Skeletal muscle satellite cell (primary cell): ENCODE data around the gene TMEM204.

Experiments
- H3K27me3 ChIP-seq: 2 replicates; pipeline ENCODE4 v1.7.0; 2013; ENCODE audit warnings: low read length; ENCODE audit not compliant: control insufficient read depth, insufficient read depth
- H3K36me3 ChIP-seq: 2 replicates; pipeline ENCODE4 v1.7.0; 2013; ENCODE audit warnings: mild to moderate bottlenecking, control low read depth, low read length; ENCODE audit not compliant: insufficient read depth
- H3K4me1 ChIP-seq: 2 replicates; pipeline ENCODE4 v1.7.0; 2013; ENCODE audit warnings: low read length; ENCODE audit not compliant: control insufficient read depth, insufficient read depth
- H3K4me2 ChIP-seq: 2 replicates; pipeline ENCODE4 v1.7.0; 2013; ENCODE audit warnings: mild to moderate bottlenecking, low read length
- H3K4me3 ChIP-seq: 2 replicates; pipeline ENCODE4 v1.7.0; 2013; ENCODE audit warnings: low read length
- H3K9ac ChIP-seq: 2 replicates; pipeline ENCODE4 v1.7.0; 2013; ENCODE audit warnings: mild to moderate bottlenecking, low read depth, low read length, moderate library complexity
- H3K9me3 ChIP-seq: replicated peaks from 2 replicates; pipeline ENCODE4 v1.7.0; 2013; ENCODE audit warnings: mild to moderate bottlenecking, control low read depth, low read length

The TMEM204 gene

DNA sequence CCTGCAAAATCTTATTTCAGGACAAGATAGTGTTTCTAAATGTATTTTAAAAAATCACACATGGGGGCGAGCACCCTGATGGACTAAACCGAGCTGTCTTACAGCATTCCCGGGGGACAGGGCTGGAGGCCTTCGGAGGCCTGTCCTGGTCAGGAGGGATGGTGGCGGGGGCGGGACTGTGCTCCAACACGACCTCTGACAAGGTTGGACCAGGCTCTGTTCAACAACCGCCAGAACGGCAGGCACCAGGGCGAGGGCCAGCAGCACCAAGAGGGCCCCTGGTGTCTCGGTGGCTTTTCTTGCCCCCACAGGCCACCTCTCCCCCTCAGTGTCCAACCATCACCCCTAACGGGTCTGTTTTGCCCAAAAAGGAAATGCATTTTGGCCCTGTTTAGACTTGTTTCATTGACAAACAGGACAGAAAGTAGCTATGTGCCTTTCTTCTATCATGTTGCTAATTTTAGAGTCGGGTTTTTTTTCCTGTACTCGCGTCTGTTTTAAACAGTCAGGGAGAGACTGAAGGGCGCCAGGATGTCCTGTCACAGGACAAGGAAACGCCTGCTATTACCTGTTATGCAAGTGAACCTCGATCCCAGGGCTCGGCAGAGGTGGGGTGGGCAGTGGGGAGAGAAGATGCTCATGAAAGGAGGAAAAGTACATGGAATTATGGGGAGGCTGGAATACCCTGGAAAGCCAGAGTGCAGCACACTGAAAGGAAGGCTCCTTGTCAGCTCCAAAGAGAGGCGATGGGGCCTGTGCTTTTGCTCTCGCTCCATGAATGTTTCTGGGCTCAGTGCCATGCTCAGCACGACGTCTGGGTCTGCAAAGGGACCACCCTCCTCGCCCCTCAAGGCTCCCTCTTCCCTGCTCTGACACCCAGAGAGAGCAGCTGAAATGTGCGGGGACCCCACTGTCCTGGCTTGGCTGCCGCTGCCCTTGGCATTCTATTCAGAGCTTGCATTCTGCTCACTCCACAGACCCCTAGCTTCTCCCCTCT, 11.9 kb downstream of the TMEM204 start:
- no peak overlapping the region for H3K4me3 ChIP-seq
- H3K4me2 ChIP-seq = no peak overlapping the region
- no peaks in the 10 kb centered on the region for H3K36me3 ChIP-seq
- no peak overlapping the region for H3K9ac ChIP-seq
- no peaks in the 10 kb centered on the region for H3K9me3 ChIP-seq
- H3K27me3 ChIP-seq = no peaks in the 10 kb centered on the region
- peaks cover 16% of the 10 kb centered on the region for H3K4me1 ChIP-seq

DNA sequence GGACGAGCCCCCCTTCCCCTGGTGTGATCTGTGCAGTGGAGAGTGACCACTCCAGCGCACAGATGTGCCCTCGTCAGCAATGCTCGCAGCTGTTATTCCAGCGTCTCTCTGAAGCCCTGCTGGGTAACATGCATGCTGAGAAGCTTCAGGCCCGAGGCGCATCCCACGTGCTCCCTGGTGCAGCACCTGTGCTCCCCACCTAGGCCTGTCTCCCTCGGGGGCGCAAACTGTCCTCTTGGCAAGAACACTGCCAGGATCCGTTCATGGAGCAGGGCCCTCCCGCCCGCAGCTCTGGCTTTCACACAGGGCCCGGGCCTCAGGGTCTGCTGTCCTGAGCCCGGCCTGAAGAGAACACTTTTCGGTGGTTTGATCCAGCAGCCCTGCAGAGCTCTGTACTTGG, 13.0 kb downstream of the TMEM204 start:
- peaks cover 16% of the 10 kb centered on the region for H3K4me1 ChIP-seq
- no peaks in the 10 kb centered on the region for H3K36me3 ChIP-seq
- no peak overlapping the region for H3K4me3 ChIP-seq
- H3K4me2 ChIP-seq = no peak overlapping the region
- H3K9ac ChIP-seq = no peak overlapping the region
- H3K9me3 ChIP-seq = no peaks in the 10 kb centered on the region
- no peaks in the 10 kb centered on the region for H3K27me3 ChIP-seq

DNA sequence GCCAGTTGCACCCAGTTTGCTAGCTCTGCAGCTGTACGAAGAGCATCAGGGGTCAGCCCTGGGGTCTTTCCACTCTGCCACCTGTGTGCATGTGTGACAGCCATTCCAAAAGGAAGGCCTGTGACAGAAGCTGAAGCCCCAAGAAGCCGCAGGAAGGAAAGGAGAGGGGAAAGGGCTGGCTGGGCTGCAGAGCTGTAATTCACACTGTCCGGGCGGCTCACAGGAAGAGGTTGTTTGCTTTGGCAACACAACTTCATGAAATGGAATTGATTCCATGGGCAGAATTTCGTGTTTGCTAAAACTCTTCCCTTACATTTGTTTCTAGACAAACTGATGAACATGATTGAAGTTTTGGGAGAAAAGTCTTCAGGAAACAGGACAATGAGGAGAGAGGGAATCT, 14.8 kb downstream of the TMEM204 start:
- Histone ChIP-seq H3K4me3 (no peak overlapping the region), H3K36me3 (no peaks in the 10 kb centered on the region), H3K9ac (no peak overlapping the region), H3K4me2 (no peak overlapping the region), H3K27me3 (no peaks in the 10 kb centered on the region), H3K4me1 (peaks cover 15% of the 10 kb centered on the region), H3K9me3 (no peaks in the 10 kb centered on the region)

DNA sequence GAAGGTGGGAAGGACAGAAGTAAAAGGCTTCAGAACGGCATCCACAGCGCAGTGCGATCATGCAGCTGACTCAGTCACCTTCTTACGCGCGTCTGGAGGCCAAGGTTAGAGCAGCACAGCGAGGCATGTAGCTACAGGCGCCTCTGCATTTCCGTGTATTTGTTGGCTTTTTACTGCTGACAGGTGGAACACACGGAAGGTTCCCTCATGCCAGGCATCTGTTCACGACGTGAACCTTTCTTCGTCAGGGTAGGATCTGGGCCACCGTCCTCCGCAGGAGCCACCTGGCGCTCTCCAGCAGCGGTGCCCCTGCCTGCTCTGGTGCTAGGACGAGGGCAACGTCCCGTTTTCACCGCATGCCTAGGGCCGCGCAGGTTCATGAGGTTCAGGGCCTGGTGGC, 15.3 kb downstream of the TMEM204 start:
- Histone ChIP-seq H3K27me3 (no peaks in the 10 kb centered on the region), H3K4me2 (no peak overlapping the region), H3K9me3 (no peaks in the 10 kb centered on the region), H3K4me1 (peaks cover 11% of the 10 kb centered on the region), H3K9ac (no peak overlapping the region), H3K36me3 (no peaks in the 10 kb centered on the region), H3K4me3 (no peak overlapping the region)

DNA sequence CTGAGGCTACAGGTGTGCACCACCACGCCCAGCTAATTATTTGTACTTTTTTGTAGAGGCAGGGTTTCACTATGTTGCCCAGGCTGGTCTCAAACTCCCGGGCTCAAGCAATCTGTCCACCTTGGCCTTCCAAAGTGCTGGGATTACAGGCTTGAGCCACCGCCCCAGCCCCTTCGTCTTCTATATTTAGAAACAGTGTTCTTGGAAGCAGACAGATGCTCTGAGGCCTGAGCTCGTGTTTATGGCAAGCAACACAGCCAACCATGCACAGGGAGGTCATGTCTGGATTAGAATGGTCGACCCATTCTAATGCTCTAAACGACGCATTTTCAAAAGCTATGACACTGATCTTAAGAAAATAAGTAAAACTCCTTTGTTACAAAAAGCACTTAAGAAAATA, 16.6 kb downstream of the TMEM204 start:
- Histone ChIP-seq H3K36me3 (peaks cover 4% of the 10 kb centered on the region), H3K4me2 (no peak overlapping the region), H3K27me3 (no peaks in the 10 kb centered on the region), H3K9me3 (no peaks in the 10 kb centered on the region), H3K4me1 (peaks cover 11% of the 10 kb centered on the region), H3K4me3 (no peak overlapping the region), H3K9ac (no peak overlapping the region)

DNA sequence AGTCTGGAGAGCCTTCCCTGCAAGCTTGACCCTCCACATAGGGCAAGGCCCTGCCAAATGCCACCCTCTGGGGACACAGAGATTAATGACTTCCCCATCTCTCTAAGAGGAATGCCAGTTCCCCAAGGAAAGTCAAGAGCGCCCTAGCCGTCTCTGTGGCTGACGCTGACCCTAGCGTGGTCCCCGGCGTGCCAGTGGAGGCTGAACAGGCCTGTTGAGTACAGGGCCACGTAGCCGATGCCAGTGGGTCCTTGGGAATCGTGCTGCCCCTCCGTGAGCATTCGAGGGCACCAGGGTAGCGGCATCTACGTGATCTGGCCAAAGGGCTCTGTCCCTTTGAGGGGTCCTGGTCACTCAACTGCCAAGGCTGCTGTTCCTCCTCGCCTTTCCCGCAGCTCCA, 17.2 kb downstream of the TMEM204 start:
- Histone ChIP-seq H3K4me1 (peaks cover 11% of the 10 kb centered on the region), H3K4me3 (no peak overlapping the region), H3K9ac (no peak overlapping the region), H3K9me3 (no peaks in the 10 kb centered on the region), H3K4me2 (no peak overlapping the region), H3K36me3 (peaks cover 6% of the 10 kb centered on the region), H3K27me3 (no peaks in the 10 kb centered on the region)

DNA sequence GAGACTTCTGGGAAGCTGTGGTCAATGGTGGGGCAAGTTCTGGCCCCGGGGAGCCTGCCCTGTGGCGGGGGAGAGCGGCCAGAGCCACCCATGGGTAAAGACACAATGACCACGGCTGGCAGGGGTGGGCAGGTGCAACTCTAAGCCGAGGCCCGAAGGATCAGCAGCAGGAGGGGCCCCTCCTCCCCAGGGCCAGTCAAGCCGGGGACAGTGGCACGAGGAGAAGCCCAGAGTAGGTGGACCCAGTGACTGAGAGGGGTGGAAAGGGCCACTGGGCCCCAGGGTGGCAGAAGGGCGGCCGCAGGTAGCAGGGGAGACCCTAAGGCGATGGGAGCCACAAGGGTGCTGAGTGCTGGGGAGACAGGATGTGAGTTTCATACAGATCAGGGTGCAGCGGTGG, 17.7 kb downstream of the TMEM204 start:
- Histone ChIP-seq H3K9ac (no peak overlapping the region), H3K4me2 (no peak overlapping the region), H3K27me3 (no peaks in the 10 kb centered on the region), H3K9me3 (no peaks in the 10 kb centered on the region), H3K4me3 (no peak overlapping the region), H3K36me3 (peaks cover 6% of the 10 kb centered on the region), H3K4me1 (peaks cover 13% of the 10 kb centered on the region)

DNA sequence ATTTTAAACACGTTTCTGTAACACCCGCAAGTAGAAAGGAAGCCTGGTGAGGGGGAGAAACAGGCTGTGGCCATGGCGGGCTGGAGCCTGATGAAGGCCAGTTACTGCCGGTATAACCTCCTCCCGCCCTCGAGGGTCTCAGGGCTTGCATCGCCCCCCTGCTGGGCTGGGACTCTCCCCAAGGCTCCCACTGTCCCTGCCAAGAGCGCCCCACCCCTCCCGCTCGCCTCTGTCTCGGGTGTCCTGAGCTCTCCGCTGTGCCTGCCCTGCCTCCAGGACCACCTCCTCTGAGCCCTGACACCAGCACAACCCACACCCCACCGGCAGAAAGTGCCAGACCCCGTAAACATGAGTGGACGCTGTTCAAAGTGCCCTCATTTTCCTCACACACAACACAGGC, 18.7 kb downstream of the TMEM204 start:
- Histone ChIP-seq H3K36me3 (peaks cover 8% of the 10 kb centered on the region), H3K9me3 (no peaks in the 10 kb centered on the region), H3K4me2 (no peak overlapping the region), H3K9ac (no peak overlapping the region), H3K27me3 (no peaks in the 10 kb centered on the region), H3K4me1 (peaks cover 19% of the 10 kb centered on the region), H3K4me3 (no peak overlapping the region)

DNA sequence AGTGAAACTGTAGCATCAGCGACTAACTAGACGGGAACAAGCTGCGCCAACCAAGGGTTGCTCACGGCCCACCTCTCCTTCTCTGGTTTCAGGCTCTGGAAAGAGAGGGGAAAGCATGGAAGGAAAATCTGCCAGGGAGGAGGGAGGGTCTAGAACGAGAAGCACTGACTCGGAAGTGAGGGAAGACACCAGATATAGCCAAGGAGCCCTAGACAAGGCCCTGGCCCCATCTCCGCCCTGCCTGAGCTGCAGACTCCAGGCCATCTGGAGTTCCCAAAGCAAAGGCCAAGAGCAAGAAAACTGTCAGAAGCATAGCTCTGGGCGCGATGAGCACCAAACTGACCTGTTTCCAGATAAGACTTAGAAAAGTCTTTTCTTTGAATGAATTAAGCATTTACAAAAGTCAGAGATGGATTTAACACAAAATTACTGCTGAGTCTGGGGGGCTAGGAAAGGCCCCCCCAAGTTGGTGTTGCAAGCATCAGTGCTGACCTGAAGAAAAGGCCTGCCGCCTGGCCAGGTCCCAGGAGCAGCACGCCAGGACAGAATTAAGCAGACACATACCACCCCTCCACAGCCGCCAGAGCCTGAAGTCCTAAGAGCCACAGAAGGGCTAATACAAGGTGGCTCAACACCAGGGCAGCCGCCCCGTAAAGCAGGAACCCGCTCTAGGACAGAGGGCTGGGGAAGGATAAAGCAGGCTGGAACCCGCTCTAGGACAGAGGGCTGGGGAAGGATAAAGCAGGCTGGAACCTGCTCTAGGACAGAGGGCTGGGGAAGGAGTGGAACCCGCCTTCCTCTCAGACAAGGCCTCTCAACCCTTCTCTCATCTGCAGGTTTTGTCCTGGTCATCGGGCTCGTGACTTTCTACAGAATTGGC, 20.7 kb downstream of the TMEM204 start:
- no peak overlapping the region for H3K4me2 ChIP-seq
- no peaks in the 10 kb centered on the region for H3K9me3 ChIP-seq
- no peaks in the 10 kb centered on the region for H3K27me3 ChIP-seq
- no peak overlapping the region for H3K4me3 ChIP-seq
- H3K4me1 ChIP-seq = peaks cover 8% of the 10 kb centered on the region
- H3K36me3 ChIP-seq = peaks cover 15% of the 10 kb centered on the region
- no peak overlapping the region for H3K9ac ChIP-seq

DNA sequence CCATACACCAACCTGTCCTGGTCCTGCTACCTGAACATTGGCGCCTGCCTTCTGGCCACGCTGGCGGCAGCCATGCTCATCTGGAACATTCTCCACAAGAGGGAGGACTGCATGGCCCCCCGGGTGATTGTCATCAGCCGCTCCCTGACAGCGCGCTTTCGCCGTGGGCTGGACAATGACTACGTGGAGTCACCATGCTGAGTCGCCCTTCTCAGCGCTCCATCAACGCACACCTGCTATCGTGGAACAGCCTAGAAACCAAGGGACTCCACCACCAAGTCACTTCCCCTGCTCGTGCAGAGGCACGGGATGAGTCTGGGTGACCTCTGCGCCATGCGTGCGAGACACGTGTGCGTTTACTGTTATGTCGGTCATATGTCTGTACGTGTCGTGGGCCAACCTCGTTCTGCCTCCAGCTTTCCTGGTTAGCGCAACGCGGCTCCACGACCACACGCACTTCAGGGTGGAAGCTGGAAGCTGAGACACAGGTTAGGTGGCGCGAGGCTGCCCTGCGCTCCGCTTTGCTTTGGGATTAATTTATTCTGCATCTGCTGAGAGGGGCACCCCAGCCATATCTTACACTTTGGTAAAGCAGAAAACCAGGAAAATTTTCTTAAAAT, 21.5 kb downstream of the TMEM204 start:
- Histone ChIP-seq H3K9ac (no peak overlapping the region), H3K36me3 (peaks cover 21% of the 10 kb centered on the region), H3K9me3 (no peaks in the 10 kb centered on the region), H3K4me3 (no peak overlapping the region), H3K27me3 (no peaks in the 10 kb centered on the region), H3K4me1 (peaks cover 8% of the 10 kb centered on the region), H3K4me2 (no peak overlapping the region)

DNA sequence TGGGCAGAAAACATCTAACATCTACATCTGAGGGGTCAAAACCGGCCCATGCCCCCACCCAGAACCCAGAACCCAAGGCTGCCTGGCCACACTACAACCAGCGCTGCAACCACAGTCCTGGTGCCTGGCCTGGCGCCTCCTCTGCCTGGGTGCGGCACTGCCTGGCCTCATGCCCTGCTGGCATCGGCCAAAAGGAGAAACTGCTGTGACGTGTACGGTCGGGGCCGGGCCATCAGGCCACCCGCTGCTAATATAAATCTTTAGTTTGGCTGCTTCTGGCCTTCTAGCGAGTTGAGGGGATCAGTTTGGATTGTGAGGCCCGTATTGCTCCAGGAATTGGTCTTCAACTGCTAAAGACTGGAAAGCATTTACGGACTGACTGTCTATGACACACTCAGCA, 22.8 kb downstream of the TMEM204 start:
- no peak overlapping the region for H3K4me2 ChIP-seq
- peaks cover 8% of the 10 kb centered on the region for H3K4me1 ChIP-seq
- no peak overlapping the region for H3K4me3 ChIP-seq
- H3K36me3 ChIP-seq = peaks cover 28% of the 10 kb centered on the region
- no peak overlapping the region for H3K9ac ChIP-seq
- no peaks in the 10 kb centered on the region for H3K27me3 ChIP-seq
- no peaks in the 10 kb centered on the region for H3K9me3 ChIP-seq
